Astrocyte (in vitro differentiated cells and primary cell): ENCODE results near the gene PLEKHG4. TPM values are rescaled to one million over a fixed set of nuclear protein-coding genes. Genes with fewer than 3 reads are reported as not detected.

Source experiments
- DNase-seq: peaks from one replicate; pipeline ENCODE4 v3.0.0-alpha.2; 2010; ENCODE audit warnings: low read depth
- FAIRE-seq: peaks from 2 replicates; lab custom pipeline; 2011; peaks lifted over from hg19 to GRCh38; lab: Jason Lieb, UNC
- H2AFZ ChIP-seq: 2 replicates; pipeline ENCODE4 v1.6.0; 2012; ENCODE audit warnings: low read depth, low read length, inconsistent platforms
- H3K27ac ChIP-seq: 2 replicates; pipeline ENCODE4 v1.5.1; 2011; ENCODE audit warnings: low read depth, low read length, inconsistent platforms
- H3K27me3 ChIP-seq: 2 replicates; pipeline ENCODE4 v1.6.0; 2011; ENCODE audit warnings: low read length, inconsistent platforms; ENCODE audit not compliant: insufficient read depth
- H3K36me3 ChIP-seq: 2 replicates; pipeline ENCODE4 v1.5.1; 2011; ENCODE audit warnings: low read length, inconsistent platforms; ENCODE audit not compliant: insufficient read depth
- H3K4me1 ChIP-seq: 2 replicates; pipeline ENCODE4 v1.5.1; 2011; ENCODE audit warnings: low read length, inconsistent platforms; ENCODE audit not compliant: insufficient read depth
- H3K4me2 ChIP-seq: 2 replicates; pipeline ENCODE4 v1.6.0; 2012; ENCODE audit warnings: low read length, inconsistent platforms
- H3K4me3 ChIP-seq: 2 replicates; pipeline ENCODE4 v1.5.1; 2011; ENCODE audit warnings: low read depth, mild to moderate bottlenecking, low read length, inconsistent platforms; ENCODE audit not compliant: insufficient read depth
- H3K79me2 ChIP-seq: 2 replicates; pipeline ENCODE4 v1.6.0; 2012; ENCODE audit warnings: mild to moderate bottlenecking, low read length, inconsistent platforms; ENCODE audit not compliant: insufficient read depth
- H3K9ac ChIP-seq: 2 replicates; pipeline ENCODE4 v1.6.0; 2012; ENCODE audit warnings: mild to moderate bottlenecking, low read length, inconsistent platforms
- H3K9me3 ChIP-seq: 2 replicates; pipeline ENCODE4 v1.5.1; 2012; ENCODE audit warnings: low read depth, mild to moderate bottlenecking, low read length, inconsistent platforms; ENCODE audit not compliant: insufficient read depth
- H4K20me1 ChIP-seq: 2 replicates; pipeline ENCODE4 v1.6.0; 2012; ENCODE audit warnings: low read length, inconsistent platforms; ENCODE audit not compliant: insufficient read depth
- H3K27ac Mint-ChIP-seq: one replicate; pipeline ENCODE4 v1.8.0; 2021; ENCODE audit warnings: mild to moderate bottlenecking, mixed read lengths; ENCODE audit not compliant: unreplicated experiment
- H3K27me3 Mint-ChIP-seq: one replicate; pipeline ENCODE4 v1.8.0; 2021; ENCODE audit warnings: low read depth, mixed read lengths; ENCODE audit not compliant: unreplicated experiment
- H3K36me3 Mint-ChIP-seq: one replicate; pipeline ENCODE4 v1.8.0; 2021; ENCODE audit warnings: low read depth, mixed read lengths; ENCODE audit not compliant: unreplicated experiment
- H3K4me1 Mint-ChIP-seq: one replicate; pipeline ENCODE4 v1.8.0; 2021; ENCODE audit warnings: low read depth, mixed read lengths; ENCODE audit not compliant: unreplicated experiment
- H3K4me3 Mint-ChIP-seq: one replicate; pipeline ENCODE4 v1.8.0; 2021; ENCODE audit warnings: mild to moderate bottlenecking, moderate library complexity, mixed read lengths; ENCODE audit not compliant: unreplicated experiment
- H3K9me3 Mint-ChIP-seq: one replicate; pipeline ENCODE4 v1.8.0; 2021; ENCODE audit warnings: mild to moderate bottlenecking, mixed read lengths; ENCODE audit not compliant: unreplicated experiment
- CTCF ChIP-seq: IDR thresholded peaks from 2 replicates; pipeline ENCODE4 v1.5.1; 2011; ENCODE audit warnings: low read depth, mild to moderate bottlenecking, inconsistent platforms, low read length, moderate library complexity; ENCODE audit not compliant: insufficient read depth
- EZH2 ChIP-seq: IDR thresholded peaks from 2 replicates; pipeline ENCODE4 v1.6.1; 2012; ENCODE audit warnings: mild to moderate bottlenecking, low read length, inconsistent platforms; ENCODE audit not compliant: insufficient read depth
- total RNA-seq: library from RNA; stranded (reverse); gene quantifications from 2 replicates; pipeline ENCODE4 v1.2.1, GENCODE V29; 2021

The PLEKHG4 gene
- total RNA-seq, 1 donor from 2014 or later, result 2.4 TPM

GRCh38 chr16:67269766-67270165 is 9.6 kb upstream of the PLEKHG4 start:
- H3K79me2 ChIP-seq, result no peaks in the 10 kb centered on the region
- Mint-ChIP-seq H3K4me1 (peaks cover 11% of the 10 kb centered on the region), H3K9me3 (no peaks in the 10 kb centered on the region), H3K27ac (no peak overlapping the region), H3K36me3 (peaks cover 2% of the 10 kb centered on the region), H3K4me3 (no peak overlapping the region), H3K27me3 (peaks cover 12% of the 10 kb centered on the region)
- peaks cover 25% of the 10 kb centered on the region for H3K4me1 ChIP-seq
- DNase-seq (peak; percentile 95), FAIRE-seq (no peak)
- no peak overlapping the region for H2AFZ ChIP-seq
- no peak overlapping the region for H3K4me3 ChIP-seq
- peak overlapping the region; percentile 43 for H3K9ac ChIP-seq
- H4K20me1 ChIP-seq, result no peaks in the 10 kb centered on the region
- H3K36me3 ChIP-seq, result no peaks in the 10 kb centered on the region
- H3K27ac ChIP-seq, result peak overlapping the region; percentile 54
- no peaks in the 10 kb centered on the region for H3K9me3 ChIP-seq
- H3K4me2 ChIP-seq, result peak overlapping the region; percentile 49
- H3K27me3 ChIP-seq, result no peaks in the 10 kb centered on the region
- TF ChIP-seq EZH2 (no peak), CTCF (no peak)

GRCh38 chr16:67270931-67271338 is 8.4 kb upstream of the PLEKHG4 start:
- H3K9me3 Mint-ChIP-seq, result no peaks in the 10 kb centered on the region
- no peak overlapping the region for H3K27ac ChIP-seq
- no peak for DNase-seq
- H3K36me3 ChIP-seq, result no peaks in the 10 kb centered on the region
- no peak for TF ChIP-seq CTCF
- TF ChIP-seq EZH2, result no peak
- H3K79me2 ChIP-seq, result no peaks in the 10 kb centered on the region
- H3K27ac Mint-ChIP-seq, result no peak overlapping the region
- H4K20me1 ChIP-seq, result no peaks in the 10 kb centered on the region
- no peak overlapping the region for H3K9ac ChIP-seq
- H3K36me3 Mint-ChIP-seq, result peaks cover 2% of the 10 kb centered on the region
- no peak overlapping the region for H3K4me2 ChIP-seq
- peaks cover 11% of the 10 kb centered on the region for H3K4me1 Mint-ChIP-seq
- no peak overlapping the region for H2AFZ ChIP-seq
- peaks cover 25% of the 10 kb centered on the region for H3K4me1 ChIP-seq
- FAIRE-seq, result no peak
- no peaks in the 10 kb centered on the region for H3K9me3 ChIP-seq
- H3K4me3 ChIP-seq, result no peak overlapping the region
- H3K27me3 ChIP-seq, result no peaks in the 10 kb centered on the region
- H3K4me3 Mint-ChIP-seq, result no peak overlapping the region
- H3K27me3 Mint-ChIP-seq, result peaks cover 5% of the 10 kb centered on the region

GRCh38 chr16:67271446-67271845 is 7.9 kb upstream of the PLEKHG4 start:
- Mint-ChIP-seq H3K4me3 (no peak overlapping the region), H3K27me3 (peaks cover 2% of the 10 kb centered on the region), H3K36me3 (no peaks in the 10 kb centered on the region), H3K27ac (no peak overlapping the region), H3K4me1 (peaks cover 13% of the 10 kb centered on the region), H3K9me3 (no peaks in the 10 kb centered on the region)
- FAIRE-seq (no peak), DNase-seq (no peak)
- Histone ChIP-seq H4K20me1 (no peaks in the 10 kb centered on the region), H3K9me3 (no peaks in the 10 kb centered on the region), H3K4me2 (no peak overlapping the region), H3K27ac (no peak overlapping the region), H2AFZ (no peak overlapping the region), H3K36me3 (no peaks in the 10 kb centered on the region), H3K4me3 (no peak overlapping the region), H3K9ac (no peak overlapping the region), H3K4me1 (peaks cover 25% of the 10 kb centered on the region), H3K79me2 (no peaks in the 10 kb centered on the region), H3K27me3 (no peaks in the 10 kb centered on the region)
- TF ChIP-seq EZH2 (no peak), CTCF (no peak)
